KBM-7 (cell line): ENCODE measurements around the gene NFIA.

Experiments
- DNase-seq: peaks from one replicate; pipeline ENCODE4 v3.0.0-alpha.2; 2015
- in situ Hi-C: fragments of 300-500 bp; cut with MboI; formaldehyde crosslinking; loops from 2 replicates; pipeline ENCODE4 v1.14.3; 2020; ENCODE audit warnings: low sequenced_read_pairs, low pct_unique_long_range_greater_than_20kb, mixed read lengths

NFIA gene

DNA sequence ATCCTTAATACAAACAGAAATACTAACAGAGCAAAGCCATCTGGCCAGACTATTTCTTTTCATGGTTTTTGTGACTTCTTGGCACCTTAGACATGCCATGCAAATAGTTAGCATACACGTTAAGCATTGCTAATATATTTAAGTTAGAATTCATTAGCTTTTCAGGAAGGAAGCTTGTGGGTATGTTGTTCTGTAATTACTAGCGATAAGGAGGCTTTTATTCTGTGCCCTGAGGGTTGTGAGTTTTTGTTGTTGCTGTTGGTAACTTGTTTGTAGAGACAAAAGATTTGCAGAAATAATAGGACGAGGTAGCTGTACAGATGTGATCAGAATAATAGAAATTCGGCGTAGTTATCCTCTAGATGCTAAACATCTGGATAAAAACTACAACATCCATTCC is 337.3 kb downstream of the NFIA start:
- no peak for DNase-seq
- in situ Hi-C loops: no loop called here

DNA sequence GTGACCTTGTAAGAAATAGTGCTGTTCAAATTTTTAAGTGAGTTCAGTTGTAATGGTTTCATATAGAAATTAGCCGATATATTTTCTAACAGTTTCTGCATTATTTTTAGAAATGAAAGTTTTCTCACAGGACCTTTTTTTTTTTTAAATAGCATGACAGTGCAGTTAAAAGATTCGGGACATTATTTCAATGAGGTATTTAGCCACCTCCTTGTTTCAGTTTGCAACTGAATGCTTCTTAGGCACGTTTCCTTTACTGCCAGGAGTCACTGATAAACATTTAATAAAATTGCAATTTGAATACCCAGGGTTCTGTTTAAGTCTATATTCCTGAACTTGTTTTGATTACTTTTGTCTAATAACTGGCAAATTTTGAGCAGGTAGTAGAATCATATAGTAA is 337.9 kb downstream of the NFIA start:
- in situ Hi-C loops: no loop called here
- no peak for DNase-seq

DNA sequence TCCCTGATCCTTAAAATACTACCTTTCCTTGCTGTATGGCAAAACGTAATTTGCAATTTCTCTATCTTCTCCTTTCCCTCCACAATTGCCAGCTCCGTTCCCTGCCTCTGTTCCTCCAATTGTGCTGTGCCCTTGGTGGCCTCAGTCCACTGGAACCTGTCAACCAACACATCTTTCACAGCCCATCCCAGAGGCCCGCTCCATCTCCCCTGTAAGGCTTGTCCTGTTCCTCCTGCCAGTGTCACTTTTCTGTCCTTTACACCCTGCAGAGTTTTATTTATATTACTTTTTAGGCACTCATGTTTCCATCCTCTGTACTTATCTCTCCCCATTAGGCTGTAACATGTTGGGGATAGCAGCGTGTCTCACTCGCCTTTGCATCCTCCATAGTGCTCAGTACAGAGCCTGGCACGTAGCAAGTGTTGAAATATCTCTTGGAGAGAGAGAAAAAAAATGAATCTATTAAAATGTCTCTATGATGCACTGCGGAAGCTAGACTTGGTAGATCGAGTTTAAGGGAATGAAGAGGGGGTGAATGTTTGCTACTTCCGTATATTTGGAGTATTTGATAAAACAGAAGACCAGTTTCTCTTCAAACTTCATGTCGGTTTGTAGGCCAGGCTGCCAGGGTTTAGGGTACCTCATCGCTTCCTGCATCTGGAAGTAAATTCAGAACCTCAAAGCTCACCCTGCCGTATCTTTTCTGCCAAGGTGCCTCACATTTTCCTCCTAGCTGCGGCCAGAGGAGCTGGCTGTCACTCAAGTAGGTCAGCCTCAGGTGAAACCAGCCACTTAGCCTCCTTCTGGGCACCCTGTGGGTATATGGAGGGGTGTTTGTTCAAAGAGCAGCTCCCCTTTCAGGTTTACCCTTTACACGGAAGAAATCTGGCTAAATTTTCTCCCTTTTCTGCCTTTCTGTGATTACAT is 338.8 kb downstream of the NFIA start:
- in situ Hi-C loops: no loop called here
- DNase-seq: no peak

DNA sequence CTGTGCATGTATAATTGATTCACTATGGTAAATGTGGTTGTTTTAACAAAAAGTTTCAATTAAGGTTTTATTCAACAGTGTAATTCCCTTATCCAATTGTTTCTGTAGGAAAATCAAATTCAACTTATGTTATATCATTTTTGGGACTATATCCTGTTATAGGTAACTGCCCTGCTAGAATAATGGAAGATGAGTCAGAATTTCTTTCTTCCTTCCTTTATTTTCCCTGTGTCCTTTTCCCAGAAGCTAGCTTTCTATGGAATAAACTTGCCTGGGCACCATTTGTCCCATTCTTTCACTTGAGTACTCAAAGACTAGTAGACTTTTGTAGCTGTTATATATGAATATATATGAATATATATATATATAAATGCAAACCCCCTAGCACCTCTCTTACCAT is 341.3 kb downstream of the NFIA start:
- in situ Hi-C loops: no loop called here
- no peak for DNase-seq

DNA sequence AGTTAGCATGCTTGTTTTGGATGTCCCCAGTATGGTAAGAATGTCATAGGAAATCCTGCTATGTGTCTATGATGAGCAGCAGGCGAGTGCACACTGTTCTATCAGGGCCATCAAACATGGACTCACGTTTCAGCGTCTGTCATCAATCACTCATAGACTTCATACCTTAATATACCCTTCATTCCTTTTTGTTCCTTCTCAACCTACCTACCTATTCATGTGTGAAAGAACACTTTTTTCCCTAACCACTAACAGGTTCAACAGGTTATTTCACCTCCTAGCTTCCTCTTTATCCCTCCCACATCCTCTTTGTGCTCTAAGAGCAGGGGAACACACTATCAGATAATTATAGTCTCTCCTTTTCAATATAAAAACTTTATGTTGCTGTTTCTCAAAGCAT is 342.0 kb downstream of the NFIA start:
- DNase-seq: peak; percentile 11

DNA sequence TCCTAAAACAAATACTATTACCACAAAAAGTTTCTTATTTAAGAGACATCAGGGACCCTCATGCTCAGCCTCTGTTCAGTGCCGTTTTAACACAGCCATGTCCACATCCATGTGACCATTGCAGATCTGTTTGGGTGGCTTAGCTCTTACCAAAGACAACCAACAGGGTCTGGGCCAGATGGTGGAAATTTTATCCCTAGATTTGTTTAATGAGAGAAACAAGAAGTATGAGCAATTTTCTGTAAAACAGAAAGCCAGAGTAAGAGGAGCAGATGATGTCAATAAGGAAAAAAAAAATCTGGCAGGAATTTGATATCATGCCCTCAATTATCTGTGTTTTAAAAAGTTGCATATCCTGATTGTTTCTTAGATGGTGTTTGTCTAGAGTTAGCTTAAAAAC is 342.7 kb downstream of the NFIA start:
- in situ Hi-C loops: no loop called here
- DNase-seq: no peak

More for the DNA sequence above, 342.0 kb downstream of the NFIA start:
- in situ Hi-C loops: no loop called here

DNA sequence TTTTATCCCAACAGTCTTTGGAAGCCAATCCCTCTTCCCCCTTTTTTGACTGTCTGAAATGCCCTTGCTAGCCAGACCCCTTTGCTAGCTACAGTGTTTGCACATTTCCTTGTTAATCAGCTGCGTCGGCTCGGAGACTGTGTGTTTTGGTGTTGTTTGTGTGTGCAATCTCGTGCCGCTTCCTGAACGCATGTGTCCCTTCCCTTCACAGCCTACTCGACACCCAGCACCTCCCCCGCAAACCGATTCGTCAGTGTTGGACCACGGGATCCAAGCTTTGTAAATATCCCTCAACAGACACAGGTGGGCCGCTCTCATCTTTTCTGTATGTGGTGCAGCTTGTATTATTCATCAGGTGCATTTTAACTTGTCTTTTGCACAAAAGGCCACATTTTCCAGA is 343.9 kb downstream of the NFIA start:
- no peak for DNase-seq
- in situ Hi-C loops: no loop called here

DNA sequence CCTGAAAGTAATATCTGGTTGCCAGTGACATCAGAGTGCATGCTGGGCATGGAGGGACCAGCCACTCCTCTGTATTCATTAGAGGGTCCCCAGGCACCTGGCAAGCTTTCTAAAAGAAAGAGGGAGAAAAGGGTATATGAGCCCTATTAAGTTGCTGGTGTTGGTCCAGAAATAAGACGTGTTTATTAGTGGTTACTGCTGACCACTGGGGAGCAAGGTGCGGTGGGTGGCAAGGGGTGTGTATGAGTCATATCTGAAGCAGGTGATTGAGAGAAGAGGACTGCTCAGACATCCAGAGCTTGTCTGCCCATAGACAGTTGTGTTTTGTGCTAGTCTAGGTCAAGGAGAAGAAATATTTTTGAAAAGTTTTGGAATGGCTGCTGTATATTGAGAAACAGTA is 344.5 kb downstream of the NFIA start:
- in situ Hi-C loops: no loop called here
- no peak for DNase-seq

DNA sequence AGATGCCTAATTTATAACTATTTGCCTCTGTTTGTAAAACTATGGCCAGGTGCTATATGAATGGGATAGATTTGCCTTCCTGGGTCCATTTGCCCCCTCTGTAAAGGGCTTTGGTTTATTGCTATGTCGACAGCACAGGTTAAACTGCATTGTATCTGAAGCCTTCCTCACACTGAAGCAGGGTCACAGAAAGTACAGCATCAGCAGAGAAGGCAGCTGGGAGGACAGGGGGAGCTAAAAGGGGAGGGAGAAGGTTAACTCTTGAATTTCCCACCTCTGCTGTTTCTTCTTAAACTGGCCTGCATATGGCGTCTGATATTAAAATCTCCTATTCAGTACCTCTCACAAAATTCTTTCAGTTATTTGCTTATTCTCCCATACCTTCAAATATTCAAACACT is 345.1 kb downstream of the NFIA start:
- no peak for DNase-seq
- in situ Hi-C loops: no loop called here

DNA sequence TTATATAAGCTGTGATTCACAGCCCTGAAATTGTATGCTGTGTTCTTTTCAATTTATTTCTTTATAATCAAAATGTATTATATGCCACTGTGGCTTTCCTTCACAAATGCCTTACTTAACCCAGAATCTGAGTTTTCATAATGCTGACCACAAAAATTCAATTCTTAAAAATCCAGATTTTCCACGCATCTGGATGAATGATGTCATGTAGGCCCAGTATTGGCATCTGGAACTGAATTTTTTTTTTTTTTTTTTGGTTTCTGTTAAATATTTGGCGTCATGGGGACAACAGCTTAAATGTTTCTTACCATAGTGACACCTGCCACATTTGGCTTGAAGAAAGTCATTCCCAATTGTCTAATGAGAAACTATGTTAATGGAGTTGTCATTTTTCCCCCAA is 345.8 kb downstream of the NFIA start:
- in situ Hi-C loops: no loop called here
- no peak for DNase-seq

DNA sequence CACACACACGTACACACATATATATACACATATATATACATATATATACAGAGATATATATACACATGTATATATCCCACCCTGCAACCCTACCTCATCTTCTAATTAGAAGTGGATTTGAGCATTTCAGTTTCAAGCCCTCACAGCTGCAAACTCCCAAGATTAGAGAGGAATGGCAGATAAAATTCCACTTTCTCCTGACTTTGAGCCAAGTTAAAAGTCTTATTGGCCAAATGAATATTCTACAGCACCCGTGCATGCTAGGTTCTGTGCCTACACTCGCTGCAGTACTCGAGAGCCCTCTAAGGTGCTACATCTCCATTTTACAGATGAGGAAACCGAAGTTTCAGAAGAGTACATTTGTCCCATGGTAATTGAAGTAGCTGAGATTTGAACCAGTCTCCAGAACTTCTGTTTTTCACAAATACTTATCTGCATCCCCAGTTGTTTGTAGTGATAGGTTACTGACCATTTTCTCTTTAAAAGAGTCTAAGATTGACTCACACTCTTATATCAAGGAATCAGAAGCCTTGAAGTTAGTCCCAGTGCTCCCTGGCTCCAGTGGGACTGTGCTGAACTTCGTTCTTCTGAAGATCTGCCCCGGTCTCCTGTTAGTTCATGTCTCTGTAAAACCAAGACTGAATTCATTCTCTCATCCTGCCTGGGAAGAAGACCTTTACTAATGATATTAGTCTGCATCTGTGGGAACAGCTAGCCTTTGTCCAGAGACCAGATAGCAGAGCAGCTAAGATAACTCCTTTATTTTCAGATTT is 350.4 kb downstream of the NFIA start:
- DNase-seq: no peak
- in situ Hi-C loops: no loop called here

DNA sequence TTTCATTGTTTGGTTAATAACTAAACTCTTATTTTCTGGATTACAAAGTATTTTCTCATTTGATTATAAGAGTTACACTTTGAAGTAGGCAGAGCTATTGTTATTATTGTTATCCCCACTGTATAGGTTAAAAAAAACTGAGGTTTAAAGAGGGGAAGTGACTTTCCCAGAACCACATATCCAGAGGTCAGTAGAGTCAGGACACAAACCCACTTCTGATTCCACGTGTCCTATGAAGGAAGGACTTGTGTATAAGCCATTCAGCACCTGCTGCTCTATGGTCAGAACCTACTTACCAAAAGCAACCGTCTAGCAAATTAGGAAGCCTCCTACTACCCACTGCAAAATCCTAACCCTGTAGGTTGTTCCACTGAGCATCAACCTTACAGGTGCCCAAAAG is 351.3 kb downstream of the NFIA start:
- in situ Hi-C loops: no loop called here
- no peak for DNase-seq

DNA sequence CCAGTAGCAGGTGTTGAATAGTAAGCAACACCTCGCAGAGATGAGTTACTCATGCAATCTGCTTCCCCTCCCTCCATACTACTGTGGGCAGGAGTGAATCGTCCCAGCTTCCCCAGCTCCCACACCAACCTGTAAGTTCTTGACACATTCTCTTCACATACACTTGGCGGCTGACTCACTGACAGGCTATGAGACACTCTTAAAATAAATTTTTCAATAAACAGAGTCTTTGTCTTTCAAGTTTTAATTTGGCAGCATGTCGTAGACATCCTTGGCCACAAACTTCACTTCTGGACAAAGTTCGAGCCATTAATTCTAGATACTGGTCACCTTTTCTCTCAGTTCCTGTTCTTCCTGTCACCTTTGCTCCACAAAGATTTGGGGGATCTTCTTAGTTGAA is 351.9 kb downstream of the NFIA start:
- in situ Hi-C loops: no loop called here
- no peak for DNase-seq

DNA sequence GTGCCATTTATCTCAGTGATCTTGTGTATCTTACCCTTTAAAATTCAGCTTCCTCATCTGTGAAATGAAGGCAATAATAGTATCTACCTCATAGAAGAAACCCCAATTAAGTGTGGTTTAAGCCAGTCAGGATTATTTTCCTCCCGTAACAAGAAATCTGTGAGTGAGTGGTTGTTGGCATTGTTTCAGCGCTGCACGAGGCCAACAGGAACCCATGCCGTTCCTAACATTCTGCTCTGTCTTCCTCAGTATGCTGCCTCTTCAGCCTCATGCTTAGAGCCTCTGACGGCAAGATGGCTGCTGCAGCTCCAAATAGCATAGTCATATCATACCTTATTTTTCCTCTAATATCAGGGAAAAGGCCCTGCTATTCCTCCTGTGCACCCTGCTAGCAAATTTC is 352.9 kb downstream of the NFIA start:
- no peak for DNase-seq
- in situ Hi-C loops: no loop called here

DNA sequence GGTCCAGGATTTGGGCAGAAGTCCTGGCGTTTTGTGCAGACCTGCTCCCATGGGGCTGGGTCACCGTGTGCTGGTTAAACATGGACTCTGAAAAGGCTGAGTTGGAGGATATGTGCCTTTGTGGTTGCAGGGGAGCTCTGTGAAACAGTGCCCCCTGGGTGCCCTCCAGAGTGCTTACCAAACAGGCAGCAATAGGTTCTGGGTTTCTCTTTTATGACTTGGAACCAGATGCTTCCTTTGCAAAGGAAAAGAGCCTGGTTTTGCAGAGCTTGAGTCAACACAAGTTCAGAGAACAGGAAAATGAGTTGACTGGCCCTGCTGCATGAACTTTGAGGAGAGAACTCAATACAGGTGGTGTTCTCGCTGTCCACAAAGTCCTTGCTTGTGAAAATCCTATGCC is 353.7 kb downstream of the NFIA start:
- in situ Hi-C loops: no loop called here
- DNase-seq: no peak

DNA sequence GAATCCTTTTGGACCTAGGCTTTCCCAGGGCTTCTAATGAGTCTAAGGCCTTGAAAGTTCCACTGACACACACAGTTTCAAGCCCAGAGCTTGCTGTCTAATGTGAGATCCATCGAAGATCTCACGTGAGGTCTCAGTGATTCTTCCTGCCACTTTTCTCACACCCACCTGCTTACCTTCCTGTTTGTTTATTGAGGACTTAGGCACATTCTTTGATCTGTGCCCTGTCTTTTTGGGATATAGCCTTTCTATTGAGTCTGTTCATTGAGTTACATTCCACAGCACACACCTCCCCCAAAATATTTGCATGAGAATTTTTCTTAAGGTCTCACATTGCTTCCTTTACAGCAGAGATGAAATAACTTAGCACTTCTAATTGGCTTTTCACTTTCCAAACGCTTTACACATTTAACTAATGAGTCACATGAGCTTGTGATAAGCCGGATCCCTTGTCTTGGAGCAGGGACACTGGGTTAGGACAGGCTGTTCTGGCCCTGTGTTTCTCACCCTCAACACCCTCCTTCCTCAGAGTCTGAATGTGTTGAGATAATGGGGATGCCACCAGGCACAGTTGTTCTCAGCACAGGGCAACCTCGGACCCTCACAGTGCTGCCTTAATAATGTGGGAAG is 354.2 kb downstream of the NFIA start:
- DNase-seq: no peak
- in situ Hi-C loops: no loop called here

DNA sequence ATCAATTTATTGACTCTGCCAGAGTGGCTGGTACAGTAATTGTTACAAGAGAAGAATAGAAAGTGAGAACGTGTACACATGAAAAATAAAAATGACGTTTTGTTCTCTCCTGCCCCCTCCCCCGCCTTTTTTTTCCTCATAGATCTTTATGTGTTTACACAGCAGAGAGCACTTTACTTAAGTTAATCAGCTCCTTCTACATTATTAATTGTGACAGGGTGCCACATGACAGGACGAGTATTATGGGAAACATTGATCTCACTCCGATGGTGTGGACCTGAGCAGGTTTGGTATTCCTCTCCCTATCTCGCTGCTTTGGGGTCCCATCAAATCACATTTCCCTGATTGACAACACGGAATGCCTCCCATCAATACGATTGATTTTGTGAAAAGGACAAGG is 356.9 kb downstream of the NFIA start:
- no peak for DNase-seq
- in situ Hi-C loops: no loop called here

DNA sequence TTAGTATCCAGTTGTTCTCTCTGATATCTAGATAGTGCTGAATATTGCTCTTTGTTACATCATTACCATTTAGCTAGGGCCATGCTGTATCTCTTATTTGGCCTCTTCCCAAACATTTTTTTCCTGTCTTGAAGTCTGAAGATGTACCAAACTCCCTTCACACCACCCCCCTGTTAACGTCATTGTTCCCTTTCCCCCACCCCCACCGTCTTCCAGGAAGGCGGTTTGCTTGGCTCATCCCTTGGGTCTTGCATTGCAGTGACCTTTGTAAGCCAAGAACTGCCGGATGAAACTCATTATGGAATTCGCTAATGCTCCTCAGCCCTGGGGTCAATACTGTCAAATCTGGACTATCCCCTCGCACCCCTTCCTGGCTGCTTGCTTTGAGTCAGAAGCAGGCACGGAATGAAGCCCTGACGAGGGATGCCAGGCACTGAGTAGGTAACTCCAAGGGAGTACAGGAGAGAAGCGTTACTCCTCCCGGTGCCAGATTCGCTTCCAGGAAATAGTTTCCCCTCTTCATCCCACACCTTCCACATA is 359.4 kb downstream of the NFIA start:
- DNase-seq: no peak
- in situ Hi-C loops: no loop called here

DNA sequence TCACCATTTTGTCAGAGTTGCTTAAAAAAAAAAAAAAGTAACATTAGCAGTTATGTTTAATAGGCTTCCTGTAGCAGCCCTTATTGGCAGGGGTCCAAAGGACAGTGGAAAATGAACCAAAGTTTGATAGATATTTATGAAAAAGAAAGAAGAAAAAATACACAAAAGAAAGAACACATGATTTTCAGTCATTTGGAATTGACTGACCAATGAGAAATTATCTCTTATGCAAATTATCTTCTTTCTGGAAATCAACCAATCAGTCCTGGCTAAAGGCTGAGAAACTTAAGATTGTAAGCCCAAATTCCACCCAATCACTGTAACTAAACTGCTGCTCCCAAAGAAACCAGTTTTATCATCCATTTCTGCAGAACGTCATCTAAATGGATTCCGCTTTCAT is 360.2 kb downstream of the NFIA start:
- DNase-seq: no peak
- in situ Hi-C loops: no loop called here

DNA sequence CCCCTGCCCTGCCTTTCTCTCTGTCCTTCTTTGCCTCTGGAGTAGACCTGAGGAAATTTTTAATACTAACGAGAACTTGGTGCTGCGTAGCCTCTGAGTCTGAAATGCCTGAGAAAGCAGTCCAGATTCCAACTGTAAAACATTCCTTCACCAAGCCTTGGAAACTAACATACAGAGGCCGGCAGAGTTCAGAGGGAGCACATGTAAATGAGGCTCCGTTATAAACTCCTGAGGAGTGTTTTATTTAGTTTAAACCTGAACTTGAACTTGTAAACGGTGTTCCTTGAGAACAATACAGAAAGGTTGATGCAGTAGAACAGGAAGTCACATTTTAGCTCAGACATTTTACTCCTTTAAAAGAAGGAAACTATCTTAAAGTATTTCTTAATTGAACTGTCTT is 361.9 kb downstream of the NFIA start:
- no peak for DNase-seq
- in situ Hi-C loops: no loop called here
